Smooth muscle cell (in vitro differentiated cells): ENCODE measurements around the gene RAPGEF3. TPM values are rescaled to one million over a fixed set of nuclear protein-coding genes. Genes with fewer than 3 reads are reported as not detected.

Source experiments
- DNase-seq: peaks from one replicate; lab custom pipeline; 2025; ENCODE audit not compliant: unreplicated experiment; lab: John Stamatoyannopoulos, UW
- H2AFZ ChIP-seq: fragments of 200-600 bp; sonication (generic); 2 replicates; pipeline ENCODE4 v1.6.0; 2016; ENCODE audit warnings: antibody characterized with exemption, low read depth, mild to moderate bottlenecking
- H3F3A ChIP-seq: fragments of 200-600 bp; sonication (generic); 2 replicates; pipeline ENCODE4 v1.6.0; 2017; ENCODE audit warnings: antibody characterized with exemption, low read depth
- H3K27ac ChIP-seq: fragments of 200-600 bp; sonication (generic); 2 replicates; pipeline ENCODE4 v1.5.1; 2016; ENCODE audit warnings: low read depth, mild to moderate bottlenecking
- H3K27me3 ChIP-seq: fragments of 200-600 bp; sonication (generic); 2 replicates; pipeline ENCODE4 v1.6.1; 2016; ENCODE audit warnings: low read depth, mild to moderate bottlenecking
- H3K36me3 ChIP-seq: fragments of 200-600 bp; sonication (generic); 2 replicates; pipeline ENCODE4 v1.5.1; 2016; ENCODE audit warnings: low read depth
- H3K4me1 ChIP-seq: fragments of 200-600 bp; sonication (generic); 2 replicates; pipeline ENCODE4 v1.5.1; 2016; ENCODE audit warnings: low read depth
- H3K4me2 ChIP-seq: fragments of 200-600 bp; sonication (generic); 2 replicates; pipeline ENCODE4 v1.6.0; 2016; ENCODE audit warnings: mild to moderate bottlenecking
- H3K4me3 ChIP-seq: fragments of 200-600 bp; sonication (generic); 2 replicates; pipeline ENCODE4 v1.5.1; 2016; ENCODE audit warnings: mild to moderate bottlenecking
- H3K79me2 ChIP-seq: fragments of 200-600 bp; sonication (generic); 2 replicates; pipeline ENCODE4 v1.6.0; 2016; ENCODE audit warnings: low read depth, mild to moderate bottlenecking
- H3K9ac ChIP-seq: fragments of 200-600 bp; sonication (generic); 2 replicates; pipeline ENCODE4 v1.6.0; 2016; ENCODE audit warnings: low read depth
- H3K9me3 ChIP-seq: fragments of 200-600 bp; sonication (generic); replicated peaks from 2 replicates; pipeline ENCODE4 v1.5.1; 2016; ENCODE audit warnings: low read depth
- H4K20me1 ChIP-seq: fragments of 200-600 bp; sonication (generic); 2 replicates; pipeline ENCODE4 v1.6.0; 2016; ENCODE audit warnings: low read depth
- CTCF ChIP-seq: fragments of 200-600 bp; sonication (generic); IDR thresholded peaks from 2 replicates; pipeline ENCODE4 v1.5.1; 2017; ENCODE audit warnings: borderline replicate concordance, mild to moderate bottlenecking, antibody characterized with exemption; ENCODE audit not compliant: insufficient read depth, poor library complexity, severe bottlenecking
- WGBS: methylation state at CpG from one replicate; pipeline ENCODE4 v1.1.7; 2016; ENCODE audit warnings: low lambda C conversion rate; 5-methylcytosine and 5-hydroxymethylcytosine counted together
- polyA plus RNA-seq: library from polyadenylated mRNA; unstranded; fragments of >200 nt; fragmentation: Nextera tagmentation; extraction: Ambion mirVana; gene quantifications from 2 replicates; pipeline ENCODE4 v1.2.1, GENCODE V29; 2016
- total RNA-seq: library from RNA; depleted of rRNA; stranded (reverse); fragments of >200 nt; gene quantifications from 2 replicates; pipeline ENCODE4 v1.2.3, GENCODE V29; 2014

The RAPGEF3 gene
- total and polyA plus RNA-seq, 2 experiments from 2014 or later = 1.9 to 5.6 TPM

GRCh38 chr12:47748507-47748828 lies 10.2 kb downstream of the RAPGEF3 start:
- Histone ChIP-seq H3K79me2 (no peaks in the 10 kb centered on the region), H3K36me3 (no peaks in the 10 kb centered on the region), H3K4me1 (peaks cover 3% of the 10 kb centered on the region), H3K9ac (no peak overlapping the region), H3K27me3 (no peaks in the 10 kb centered on the region), H3K27ac (no peak overlapping the region), H2AFZ (no peak overlapping the region), H3K4me3 (no peak overlapping the region), H3F3A (no peaks in the 10 kb centered on the region), H3K4me2 (no peak overlapping the region), H3K9me3 (no peaks in the 10 kb centered on the region), H4K20me1 (no peaks in the 10 kb centered on the region)
- WGBS = 89% methylated on average over 1 of the region's 1 CpG
- DNase-seq = no peak
- no peak for TF ChIP-seq CTCF

- no peak overlapping the region for H3K27ac ChIP-seq
- H3K9me3 ChIP-seq = no peaks in the 10 kb centered on the region
- no peaks in the 10 kb centered on the region for H3K36me3 ChIP-seq
- no peaks in the 10 kb centered on the region for H4K20me1 ChIP-seq
- WGBS = 97% methylated on average over 14 of the region's 14 CpGs
- H3K4me1 ChIP-seq = no peaks in the 10 kb centered on the region
- no peak overlapping the region for H3K9ac ChIP-seq
- H3K79me2 ChIP-seq = no peaks in the 10 kb centered on the region
- no peak overlapping the region for H2AFZ ChIP-seq
- H3F3A ChIP-seq = no peaks in the 10 kb centered on the region
- no peak for DNase-seq
- no peak overlapping the region for H3K4me3 ChIP-seq
- no peaks in the 10 kb centered on the region for H3K27me3 ChIP-seq
- H3K4me2 ChIP-seq = no peak overlapping the region
- no peak for TF ChIP-seq CTCF
Measured at GRCh38 chr12:47747596-47748506, 10.8 kb downstream of the RAPGEF3 start.

DNA sequence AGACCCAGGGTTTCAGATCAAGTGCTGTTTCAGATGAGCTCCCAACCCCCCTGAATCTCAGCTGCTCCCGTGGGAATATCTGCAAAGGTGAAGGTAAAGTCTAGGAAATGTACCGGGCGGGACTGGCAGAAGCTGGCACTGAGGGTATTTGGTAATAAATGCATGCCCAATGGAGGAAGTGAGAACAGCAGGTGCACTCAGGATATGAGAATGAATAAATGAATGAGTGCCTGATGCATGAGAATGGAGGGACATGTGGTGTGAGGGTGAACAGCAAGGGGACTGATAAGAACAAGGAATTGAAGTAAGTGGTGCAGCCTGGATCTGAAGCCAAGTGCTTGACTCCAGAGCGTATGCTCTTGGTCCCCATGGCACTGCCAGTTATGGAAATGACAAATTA lies 11.6 kb downstream of the RAPGEF3 start:
- no peak overlapping the region for H3K4me2 ChIP-seq
- no peaks in the 10 kb centered on the region for H3K9me3 ChIP-seq
- TF ChIP-seq CTCF = no peak
- DNase-seq = no peak
- H4K20me1 ChIP-seq = no peaks in the 10 kb centered on the region
- WGBS = 93% methylated on average over 4 of the region's 4 CpGs
- H3K79me2 ChIP-seq = no peaks in the 10 kb centered on the region
- no peaks in the 10 kb centered on the region for H3K27me3 ChIP-seq
- H2AFZ ChIP-seq = no peak overlapping the region
- no peaks in the 10 kb centered on the region for H3K36me3 ChIP-seq
- H3K27ac ChIP-seq = no peak overlapping the region
- no peaks in the 10 kb centered on the region for H3K4me1 ChIP-seq
- no peak overlapping the region for H3K4me3 ChIP-seq
- no peak overlapping the region for H3K9ac ChIP-seq
- H3F3A ChIP-seq = no peaks in the 10 kb centered on the region

- H3K4me2 ChIP-seq = no peak overlapping the region
- WGBS = 95% methylated on average over 7 of the region's 7 CpGs
- no peaks in the 10 kb centered on the region for H3F3A ChIP-seq
Measured at GRCh38 chr12:47746523-47746922, 12.2 kb downstream of the RAPGEF3 start.

More at GRCh38 chr12:47746523-47746922, 12.2 kb downstream of the RAPGEF3 start:
- peaks cover 4% of the 10 kb centered on the region for H3K4me1 ChIP-seq
- H3K79me2 ChIP-seq = no peaks in the 10 kb centered on the region
- DNase-seq = no peak
- no peaks in the 10 kb centered on the region for H3K9me3 ChIP-seq
- H4K20me1 ChIP-seq = no peaks in the 10 kb centered on the region
- no peaks in the 10 kb centered on the region for H3K36me3 ChIP-seq
- H3K27ac ChIP-seq = no peak overlapping the region
- no peak for TF ChIP-seq CTCF
- H3K27me3 ChIP-seq = no peaks in the 10 kb centered on the region
- H3K9ac ChIP-seq = no peak overlapping the region
- no peak overlapping the region for H3K4me3 ChIP-seq
- H2AFZ ChIP-seq = no peak overlapping the region
